ENCODE results near the gene RBBP8NL. TPM values are rescaled to one million over a fixed set of nuclear protein-coding genes. Genes with fewer than 3 reads are reported as not detected.

Gene RBBP8NL
- total and polyA plus RNA-seq, 2 donors (not counting 3 experiments of a cell fraction or from before 2014, with no cell fraction given) = not detected

GRCh38 chr20:62453186-62453808, 26.0 kb upstream of the RBBP8NL start:
- POLR2A ChIA-PET = no interaction called here
- Histone ChIP-seq H3K4me2 (ENCODE audit: insufficient read depth, low read length) (no peak overlapping the region), H3K79me2 (ENCODE audit: control insufficient read depth, insufficient read depth, low read length) (no peaks in the 10 kb centered on the region), H3K9ac (replicated peaks; ENCODE audit: extremely low read depth, insufficient read depth, low read length) (no peak overlapping the region), H2AFZ (ENCODE audit: low read depth, low read length) (no peak overlapping the region), H3K27ac (ENCODE audit: insufficient read depth, low read depth, low read length) (no peak overlapping the region), H3K4me1 (ENCODE audit: control insufficient read depth, extremely low read depth, insufficient read depth, low read length) (no peaks in the 10 kb centered on the region), H3K27me3 (ENCODE audit: control insufficient read depth in 2 of 2, insufficient read depth in 2 of 2, low read length in 2 of 2) (no peaks in the 10 kb centered on the region), H3K36me3 (ENCODE audit: control insufficient read depth in 2 of 2, extremely low read depth in 1 of 2, insufficient read depth in 2 of 2, low read length in 2 of 2) (no peaks in the 10 kb centered on the region), H3K4me3 (replicated peaks in 1 of 3; ENCODE audit: insufficient read depth in 1 of 3, low read depth in 1 of 3, low read length in 3 of 3) (no peak overlapping the region), H4K20me1 (replicated peaks; ENCODE audit: control insufficient read depth, extremely low read depth, insufficient read depth, low read length) (no peaks in the 10 kb centered on the region), H3K9me3 (replicated peaks; ENCODE audit: control insufficient read depth, insufficient read depth, low read length) (no peaks in the 10 kb centered on the region), H3K9me1 (replicated peaks; ENCODE audit: control insufficient read depth, extremely low read depth, insufficient read depth, low read length) (no peaks in the 10 kb centered on the region)
- DNase-seq (ENCODE audit: low read depth, low spot score) (no peak), FAIRE-seq (no peak)
- dilution Hi-C loops (cut with MboI; ENCODE audit: extremely low pct_ligation_motif_present, low sequenced_read_pairs) (no loop called here), intact Hi-C loops (cut with micrococcal nuclease) (no loop called here)
- CTCF ChIA-PET = no interaction called here
- no peak for TF ChIP-seq GATA2 (IDR thresholded peaks at IDR 0.05; ENCODE audit: insufficient read depth, insufficient read length, low read depth, low read length)
- TF ChIP-seq POLR2A (IDR thresholded peaks at IDR 0.05; ENCODE audit: low read depth, low read length) = no peak
- TF ChIP-seq EZH2 (IDR thresholded peaks at IDR 0.05; ENCODE audit: borderline replicate concordance, low read depth, low read length, severe bottlenecking) = no peak
- no peak for TF ChIP-seq JUN (IDR thresholded peaks at IDR 0.05; ENCODE audit: borderline replicate concordance, insufficient read depth, insufficient read length, low read depth)
- TF ChIP-seq MYC (IDR thresholded peaks at IDR 0.05; ENCODE audit: low read depth, low read length) = no peak
- no peak for TF ChIP-seq POLR2AphosphoS5 (IDR thresholded peaks at IDR 0.05; ENCODE audit: insufficient read depth, low read depth, low read length)
- TF ChIP-seq FOS (IDR thresholded peaks at IDR 0.05; ENCODE audit: borderline replicate concordance, insufficient read depth, low read length) = no peak
- no peak for TF ChIP-seq CTCF (IDR thresholded peaks at IDR 0.05; ENCODE audit: extremely low read depth in 1 of 2, insufficient read depth in 1 of 2, low read depth in 1 of 2, low read length in 2 of 2)
- TF ChIP-seq MAX (IDR thresholded peaks at IDR 0.05; ENCODE audit: insufficient read depth, insufficient read length) = no peak
- BruUV-seq (replicated peaks) = no TSS peak
